ENCODE measurements around the gene LIME1.

LIME1 gene

DNA sequence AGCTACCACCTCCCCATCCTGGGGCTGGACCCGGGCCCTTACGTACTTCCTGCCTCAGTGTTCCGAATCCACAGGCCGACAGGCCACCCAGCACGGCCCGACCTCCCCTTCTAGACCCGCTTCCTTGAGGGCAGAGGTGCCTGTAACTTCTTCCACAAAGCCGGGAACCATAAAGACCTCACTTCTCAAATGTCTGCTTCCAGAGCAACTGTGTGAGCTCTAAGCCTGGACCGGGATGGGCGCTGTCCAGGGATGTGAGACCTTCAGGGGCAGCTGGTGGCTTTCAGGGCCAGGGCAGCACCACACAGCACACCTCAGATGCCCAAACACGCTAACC is 12.4 kb downstream of the LIME1 start:
- no peak overlapping the region for H3K27ac ChIP-seq
- TF ChIP-seq, protein P1, sequence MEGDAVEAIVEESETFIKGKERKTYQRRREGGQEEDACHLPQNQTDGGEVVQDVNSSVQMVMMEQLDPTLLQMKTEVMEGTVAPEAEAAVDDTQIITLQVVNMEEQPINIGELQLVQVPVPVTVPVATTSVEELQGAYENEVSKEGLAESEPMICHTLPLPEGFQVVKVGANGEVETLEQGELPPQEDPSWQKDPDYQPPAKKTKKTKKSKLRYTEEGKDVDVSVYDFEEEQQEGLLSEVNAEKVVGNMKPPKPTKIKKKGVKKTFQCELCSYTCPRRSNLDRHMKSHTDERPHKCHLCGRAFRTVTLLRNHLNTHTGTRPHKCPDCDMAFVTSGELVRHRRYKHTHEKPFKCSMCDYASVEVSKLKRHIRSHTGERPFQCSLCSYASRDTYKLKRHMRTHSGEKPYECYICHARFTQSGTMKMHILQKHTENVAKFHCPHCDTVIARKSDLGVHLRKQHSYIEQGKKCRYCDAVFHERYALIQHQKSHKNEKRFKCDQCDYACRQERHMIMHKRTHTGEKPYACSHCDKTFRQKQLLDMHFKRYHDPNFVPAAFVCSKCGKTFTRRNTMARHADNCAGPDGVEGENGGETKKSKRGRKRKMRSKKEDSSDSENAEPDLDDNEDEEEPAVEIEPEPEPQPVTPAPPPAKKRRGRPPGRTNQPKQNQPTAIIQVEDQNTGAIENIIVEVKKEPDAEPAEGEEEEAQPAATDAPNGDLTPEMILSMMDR (conservative IDR thresholded peaks at IDR 0.05), result no peak
- TF ChIP-seq ZFX (IDR thresholded peaks at IDR 0.05), result no peak

DNA sequence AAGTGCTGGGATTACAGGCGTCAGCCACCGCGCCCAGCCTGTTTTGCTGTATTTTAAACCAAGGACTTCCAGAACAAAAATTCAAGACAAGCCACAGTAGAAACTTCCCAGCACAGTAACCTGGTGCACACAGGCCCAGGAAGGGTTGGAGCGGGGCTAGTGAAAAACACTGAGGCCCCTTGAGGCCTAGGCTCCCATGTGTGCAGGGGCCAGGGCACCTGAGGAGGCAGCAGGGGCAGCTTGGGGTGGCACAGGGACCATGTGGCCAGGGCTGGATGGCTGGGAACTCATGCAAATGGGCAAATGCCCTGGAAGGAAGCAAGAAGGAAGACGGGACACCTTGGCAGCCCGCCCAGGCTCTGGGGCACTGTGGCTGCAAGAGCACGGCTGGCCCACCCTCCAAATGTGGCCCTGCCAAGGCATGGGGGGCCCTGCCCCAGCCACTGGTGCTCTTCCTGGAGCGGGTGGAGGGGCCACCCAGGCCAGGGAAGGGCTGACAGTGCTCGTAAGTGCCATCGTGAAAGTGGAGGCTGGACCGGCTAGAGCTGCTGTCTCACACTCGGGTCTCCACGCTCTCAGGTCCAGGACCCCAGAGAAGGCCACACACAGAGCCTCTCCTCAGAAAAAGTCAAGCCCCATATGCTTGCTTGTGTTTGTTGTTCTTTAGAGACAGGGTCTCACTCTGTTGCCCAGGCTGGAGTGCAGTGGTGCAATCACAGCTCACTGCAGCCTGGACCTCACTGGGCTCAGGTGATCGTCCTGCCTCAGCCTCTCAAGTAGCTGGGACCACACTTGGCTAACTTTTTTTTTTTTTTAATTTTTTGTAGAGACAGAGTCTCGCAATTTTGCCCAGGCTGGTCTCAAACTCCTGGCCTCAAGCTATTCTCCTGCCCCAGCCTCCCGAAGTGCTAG is 13.4 kb downstream of the LIME1 start:
- no peak for TF ChIP-seq ZFX (IDR thresholded peaks at IDR 0.05)
- H3K27ac ChIP-seq, result no peak overlapping the region

DNA sequence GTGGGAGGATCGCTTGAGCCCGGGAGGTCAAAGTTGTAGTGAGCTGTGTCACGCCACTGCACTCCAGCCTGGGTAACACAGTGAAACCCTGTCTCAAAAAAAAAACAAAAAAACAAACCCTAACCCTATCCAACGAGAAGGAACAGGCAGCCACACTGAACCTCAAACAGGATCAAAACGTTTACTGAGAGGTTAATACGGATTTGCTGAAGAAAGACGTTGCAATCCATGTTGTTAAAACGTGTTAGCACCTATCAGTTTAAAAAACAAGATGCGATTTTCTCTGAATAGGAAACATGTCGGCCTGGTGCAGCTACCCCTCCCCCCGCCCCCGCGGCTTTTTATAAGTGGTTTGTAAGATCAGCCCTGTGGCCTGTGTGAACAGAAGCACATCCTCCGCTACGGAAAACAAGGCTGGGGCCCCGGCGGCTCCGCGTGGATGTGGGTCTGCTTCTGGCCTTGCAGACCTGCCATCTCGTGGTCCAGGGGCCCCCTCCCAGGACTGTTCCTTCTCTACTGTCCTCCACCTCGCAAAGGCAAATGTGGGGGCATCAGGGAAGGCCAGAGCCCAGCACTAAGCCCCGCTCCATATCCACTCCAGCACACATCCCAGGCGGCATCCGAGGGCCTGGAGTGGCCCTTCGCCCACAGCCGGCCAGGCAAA is 14.5 kb downstream of the LIME1 start:
- no peak overlapping the region for H3K27ac ChIP-seq
- no peak for TF ChIP-seq ZFX (IDR thresholded peaks at IDR 0.05)
- TF ChIP-seq, protein P1 (conservative IDR thresholded peaks at IDR 0.05), result no peak

DNA sequence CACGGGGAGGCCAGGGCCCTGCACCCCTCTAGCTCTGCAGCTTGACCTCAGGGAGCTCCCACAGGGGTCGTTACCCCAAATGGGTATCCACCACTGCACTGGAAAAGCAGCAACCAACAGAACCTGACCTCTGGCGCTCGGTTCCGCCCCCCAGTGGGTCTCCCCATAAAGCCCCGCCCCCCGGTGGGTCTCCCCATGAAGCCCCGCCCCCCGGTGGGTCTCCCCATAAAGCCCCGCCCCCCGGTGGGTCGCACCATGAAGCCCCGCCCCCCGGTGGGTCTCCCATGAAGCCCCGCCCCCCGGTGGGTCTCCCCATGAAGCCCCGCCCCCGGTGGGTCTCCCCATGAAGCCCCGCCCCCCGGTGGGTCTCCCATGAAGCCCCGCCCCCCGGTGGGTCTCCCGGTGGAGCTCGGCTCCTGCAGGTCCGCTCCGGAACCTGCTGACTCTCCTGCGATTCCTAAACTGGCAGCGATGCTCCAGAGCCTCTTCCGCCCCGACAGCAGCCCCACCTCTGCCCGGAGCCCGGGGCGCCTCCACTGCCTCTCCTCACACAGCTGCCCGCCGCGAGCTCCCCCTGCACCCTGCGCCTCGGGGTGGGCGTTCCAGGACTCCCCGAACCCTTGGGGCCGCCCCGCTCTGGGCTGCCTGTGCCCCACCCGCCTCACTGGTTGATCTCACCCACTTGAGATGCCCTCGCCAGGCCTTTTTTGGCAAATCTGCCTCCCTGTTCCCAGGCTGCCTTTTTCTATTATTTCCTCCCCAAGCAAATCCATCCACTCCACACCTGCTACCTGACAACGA is 15.2 kb downstream of the LIME1 start:
- TF ChIP-seq, protein P1 (conservative IDR thresholded peaks at IDR 0.05), result no peak
- no peak for TF ChIP-seq ZFX (IDR thresholded peaks at IDR 0.05)
- no peak overlapping the region for H3K27ac ChIP-seq

DNA sequence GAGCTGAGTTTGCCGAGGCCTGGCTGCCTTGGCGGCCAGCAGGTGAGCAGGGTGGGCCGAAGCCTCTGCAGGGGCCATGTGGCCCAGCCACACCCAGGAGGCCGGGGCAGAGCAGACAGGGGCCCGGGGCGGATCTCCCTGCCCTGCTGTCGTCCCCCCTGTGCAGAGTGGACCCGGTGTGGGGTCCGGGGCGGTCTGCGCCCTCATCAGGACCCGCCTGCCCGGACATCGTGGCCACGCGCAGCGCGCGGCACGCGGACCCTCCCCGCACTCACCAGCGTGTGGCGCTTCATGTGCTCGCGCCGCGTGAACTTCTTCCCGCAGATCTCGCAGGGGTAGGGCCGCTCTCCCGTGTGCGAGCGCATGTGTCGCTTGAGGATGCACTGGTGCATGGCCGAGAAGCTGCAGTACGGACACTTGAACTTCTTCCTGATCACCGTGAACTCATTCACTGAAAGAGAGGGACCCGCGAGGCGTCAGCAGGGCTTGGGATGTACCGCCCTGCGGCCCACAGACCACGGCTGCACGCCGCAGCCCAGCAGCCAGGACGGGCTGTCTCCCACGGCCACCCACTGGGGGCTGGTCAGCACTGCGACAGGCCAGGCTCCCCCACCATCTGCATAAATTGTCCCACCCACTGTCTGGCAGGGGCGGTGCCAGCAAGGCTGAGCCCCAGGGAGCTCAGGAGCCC is 16.1 kb downstream of the LIME1 start:
- TF ChIP-seq, protein P1 (conservative IDR thresholded peaks at IDR 0.05), result no peak
- no peak for TF ChIP-seq ZFX (IDR thresholded peaks at IDR 0.05)
- H3K27ac ChIP-seq, result no peak overlapping the region

DNA sequence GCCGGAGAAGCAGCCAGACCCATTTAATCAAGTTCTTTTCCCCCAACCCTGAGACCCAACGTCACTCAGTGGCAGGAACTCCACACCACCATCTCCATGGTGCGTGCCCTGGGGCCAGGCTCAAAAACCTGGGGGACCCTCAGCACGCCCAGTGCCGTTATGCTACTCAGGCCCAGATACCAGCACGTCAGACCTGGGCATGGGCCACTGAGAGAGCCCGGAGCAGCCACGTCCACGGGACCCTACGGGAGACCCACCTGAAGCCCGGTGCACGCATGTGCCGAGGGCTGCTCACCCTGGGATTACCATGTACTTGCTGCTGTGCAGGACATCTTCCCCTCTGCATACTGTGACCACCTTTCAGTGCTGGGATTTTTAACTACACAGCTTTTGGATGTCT is 16.9 kb downstream of the LIME1 start:
- no peak overlapping the region for H3K27ac ChIP-seq

DNA sequence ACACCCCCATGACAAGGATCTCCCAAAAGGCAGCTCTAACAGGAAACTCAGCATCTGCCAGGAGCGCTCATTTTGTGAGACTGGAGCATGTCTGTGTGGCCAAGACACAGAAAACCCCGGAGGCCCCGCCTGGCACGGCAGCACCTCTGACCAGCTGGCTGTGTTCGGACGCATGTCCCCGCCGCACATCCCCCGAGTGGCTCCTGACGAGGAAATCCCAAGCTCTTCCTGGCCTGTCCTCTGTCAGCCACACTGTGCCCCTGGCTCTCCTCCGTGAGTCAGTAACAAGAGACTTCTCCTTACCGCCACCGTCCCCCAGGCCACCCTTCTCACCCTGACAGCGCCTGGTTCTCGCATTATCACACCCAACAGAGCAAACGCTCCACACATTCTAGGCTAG is 17.5 kb downstream of the LIME1 start:
- H3K27ac ChIP-seq, result no peak overlapping the region
- TF ChIP-seq, protein P1 (conservative IDR thresholded peaks at IDR 0.05), result no peak
- no peak for TF ChIP-seq ZFX (IDR thresholded peaks at IDR 0.05)

More for the DNA sequence above, 16.9 kb downstream of the LIME1 start:
- no peak for TF ChIP-seq ZFX (IDR thresholded peaks at IDR 0.05)
- TF ChIP-seq, protein P1 (conservative IDR thresholded peaks at IDR 0.05), result no peak

Data from C4-2B (cell line).